ENCODE results near the gene GMEB2.

DNA sequence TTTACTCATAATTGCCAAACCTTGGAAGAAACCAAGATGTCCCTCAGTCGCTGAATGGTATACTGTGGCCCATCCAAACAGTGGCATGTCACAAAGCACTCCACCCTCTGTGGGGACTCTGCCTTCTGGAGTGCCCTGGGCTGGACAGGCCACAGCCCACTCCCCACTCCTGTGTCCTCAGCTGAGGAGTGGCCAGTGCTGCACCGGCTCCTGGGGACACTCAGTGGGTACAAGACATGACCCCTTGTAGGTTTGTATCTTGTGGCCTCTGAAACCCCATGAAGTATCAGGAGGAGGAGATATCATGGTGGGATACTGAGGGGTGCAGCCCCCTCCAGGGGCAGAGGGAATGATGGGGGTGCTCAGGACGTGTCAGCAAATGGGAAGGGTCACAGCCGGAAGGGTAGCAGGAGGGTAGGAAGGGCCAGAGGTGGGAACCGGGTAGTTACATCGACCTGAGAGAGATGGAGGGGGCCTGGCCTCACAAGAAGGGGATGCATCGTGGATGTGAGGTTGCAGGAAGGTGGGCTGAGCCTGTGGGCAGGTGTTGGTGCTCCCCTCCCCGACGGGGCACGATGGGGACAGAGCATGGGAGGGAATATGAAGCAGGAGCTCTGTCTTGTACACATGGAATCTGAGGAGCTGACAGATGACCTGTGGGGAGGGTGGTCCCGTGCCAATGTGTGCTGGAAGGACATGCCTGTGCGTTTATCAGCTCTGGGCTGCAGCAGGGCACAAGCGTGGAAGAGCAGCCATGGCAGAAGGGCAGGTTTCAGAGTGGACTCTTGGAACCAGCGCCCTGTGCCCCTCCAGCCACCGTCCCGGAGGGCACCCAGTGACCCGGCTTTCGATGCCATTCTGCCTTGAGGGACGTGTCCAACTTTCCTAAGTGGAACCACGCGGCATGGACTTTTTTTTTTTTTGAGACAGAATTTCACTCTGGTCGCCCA, 41.0 kb downstream of the GMEB2 start:
- TF ChIP-seq, protein P1, sequence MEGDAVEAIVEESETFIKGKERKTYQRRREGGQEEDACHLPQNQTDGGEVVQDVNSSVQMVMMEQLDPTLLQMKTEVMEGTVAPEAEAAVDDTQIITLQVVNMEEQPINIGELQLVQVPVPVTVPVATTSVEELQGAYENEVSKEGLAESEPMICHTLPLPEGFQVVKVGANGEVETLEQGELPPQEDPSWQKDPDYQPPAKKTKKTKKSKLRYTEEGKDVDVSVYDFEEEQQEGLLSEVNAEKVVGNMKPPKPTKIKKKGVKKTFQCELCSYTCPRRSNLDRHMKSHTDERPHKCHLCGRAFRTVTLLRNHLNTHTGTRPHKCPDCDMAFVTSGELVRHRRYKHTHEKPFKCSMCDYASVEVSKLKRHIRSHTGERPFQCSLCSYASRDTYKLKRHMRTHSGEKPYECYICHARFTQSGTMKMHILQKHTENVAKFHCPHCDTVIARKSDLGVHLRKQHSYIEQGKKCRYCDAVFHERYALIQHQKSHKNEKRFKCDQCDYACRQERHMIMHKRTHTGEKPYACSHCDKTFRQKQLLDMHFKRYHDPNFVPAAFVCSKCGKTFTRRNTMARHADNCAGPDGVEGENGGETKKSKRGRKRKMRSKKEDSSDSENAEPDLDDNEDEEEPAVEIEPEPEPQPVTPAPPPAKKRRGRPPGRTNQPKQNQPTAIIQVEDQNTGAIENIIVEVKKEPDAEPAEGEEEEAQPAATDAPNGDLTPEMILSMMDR (IDR thresholded peaks at IDR 0.05): no peak
- TF ChIP-seq POLR2A (IDR thresholded peaks at IDR 0.05): no peak
